ENCODE data around the gene HK2. TPM values are rescaled to one million over a fixed set of nuclear protein-coding genes. Genes with fewer than 3 reads are reported as not detected.

The HK2 gene
- total RNA-seq, 6 experiments from 2014 or later = 0.48 to 23.0 (median 0.87) TPM

DNA sequence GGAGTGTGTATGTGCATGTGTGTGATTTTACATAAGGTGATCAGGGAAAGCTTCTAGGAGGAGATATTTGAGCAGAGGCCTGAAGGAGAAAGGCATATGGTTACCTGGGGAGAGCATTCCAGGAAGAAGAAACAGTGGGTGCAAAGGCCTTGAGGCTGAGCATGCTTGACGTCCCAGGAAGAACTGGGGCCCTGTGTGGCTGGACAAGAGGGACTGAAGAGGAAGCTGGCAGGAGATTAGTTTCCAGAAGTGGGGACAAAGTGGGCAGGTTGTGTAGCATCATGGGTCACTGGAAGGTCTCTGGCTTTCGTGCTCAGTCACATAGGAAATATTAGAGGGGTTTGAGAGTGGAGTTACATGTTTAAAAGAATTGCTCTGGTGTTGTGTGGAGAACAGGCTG, 82.5 kb downstream of the HK2 start:
- no peak overlapping the region for H3K4me3 ChIP-seq
- H3K27me3 ChIP-seq = no peaks in the 10 kb centered on the region
- H3K9me3 ChIP-seq = no peaks in the 10 kb centered on the region
- ATAC-seq (no peak), DNase-seq (no peak)
- 48% methylated on average over 2 of the region's 2 CpGs for WGBS (ENCODE audit: insufficient coverage, low coverage, low lambda C conversion rate, missing lambda C conversion rate)
- H3K4me1 ChIP-seq = no peaks in the 10 kb centered on the region
- no peak for TF ChIP-seq POLR2A (IDR thresholded peaks at IDR 0.05)
- TF ChIP-seq, protein P1, sequence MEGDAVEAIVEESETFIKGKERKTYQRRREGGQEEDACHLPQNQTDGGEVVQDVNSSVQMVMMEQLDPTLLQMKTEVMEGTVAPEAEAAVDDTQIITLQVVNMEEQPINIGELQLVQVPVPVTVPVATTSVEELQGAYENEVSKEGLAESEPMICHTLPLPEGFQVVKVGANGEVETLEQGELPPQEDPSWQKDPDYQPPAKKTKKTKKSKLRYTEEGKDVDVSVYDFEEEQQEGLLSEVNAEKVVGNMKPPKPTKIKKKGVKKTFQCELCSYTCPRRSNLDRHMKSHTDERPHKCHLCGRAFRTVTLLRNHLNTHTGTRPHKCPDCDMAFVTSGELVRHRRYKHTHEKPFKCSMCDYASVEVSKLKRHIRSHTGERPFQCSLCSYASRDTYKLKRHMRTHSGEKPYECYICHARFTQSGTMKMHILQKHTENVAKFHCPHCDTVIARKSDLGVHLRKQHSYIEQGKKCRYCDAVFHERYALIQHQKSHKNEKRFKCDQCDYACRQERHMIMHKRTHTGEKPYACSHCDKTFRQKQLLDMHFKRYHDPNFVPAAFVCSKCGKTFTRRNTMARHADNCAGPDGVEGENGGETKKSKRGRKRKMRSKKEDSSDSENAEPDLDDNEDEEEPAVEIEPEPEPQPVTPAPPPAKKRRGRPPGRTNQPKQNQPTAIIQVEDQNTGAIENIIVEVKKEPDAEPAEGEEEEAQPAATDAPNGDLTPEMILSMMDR (IDR thresholded peaks at IDR 0.05) = no peak
- no peak overlapping the region for H3K27ac ChIP-seq
- intact Hi-C loops (cut with DNase I) = no loop called here
- H3K36me3 ChIP-seq = no peaks in the 10 kb centered on the region

DNA sequence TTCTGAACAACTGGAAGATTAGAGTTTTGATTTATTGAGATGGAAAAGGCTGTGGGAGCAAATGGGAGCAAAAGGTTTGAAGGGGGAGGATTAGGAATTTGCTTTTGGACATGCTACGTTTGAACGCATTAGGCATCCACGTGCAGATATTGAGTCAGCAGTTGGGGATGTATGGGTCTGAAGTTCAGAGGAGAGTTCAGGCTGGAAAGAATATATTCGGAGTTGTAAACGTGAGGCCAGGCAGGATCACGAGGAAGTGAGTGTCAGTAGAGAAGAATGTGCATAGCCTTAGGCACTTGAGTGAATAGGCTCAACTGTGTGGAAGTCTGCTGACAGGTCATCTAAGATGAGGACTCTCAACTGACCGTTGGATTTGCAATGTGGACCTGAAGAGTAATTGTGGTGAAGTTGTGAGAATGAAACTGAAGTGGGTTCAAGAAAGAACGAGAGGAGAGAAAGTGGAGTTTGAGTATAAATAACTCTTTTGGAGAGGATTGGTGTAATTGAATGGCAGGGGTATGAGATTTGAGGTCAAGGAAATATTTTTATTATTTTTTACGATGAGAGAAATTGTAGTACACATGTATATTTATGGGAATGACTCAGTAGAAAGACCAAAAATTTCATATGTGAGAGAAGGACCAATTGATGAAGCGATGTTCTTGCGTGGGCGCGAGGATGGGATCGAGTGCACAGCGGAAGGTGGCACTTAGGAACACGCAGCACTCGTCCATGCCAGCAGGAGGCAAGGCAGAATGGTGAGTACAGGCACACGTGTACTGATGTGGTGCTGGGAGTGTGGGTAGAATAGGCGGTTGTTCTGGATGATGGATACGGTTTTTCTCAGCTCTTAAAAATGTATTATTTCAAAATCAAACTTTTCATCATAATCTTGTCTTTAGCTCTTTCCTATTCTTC, 84.0 kb downstream of the HK2 start:
- Histone ChIP-seq H3K9me3 (no peaks in the 10 kb centered on the region), H3K27me3 (no peaks in the 10 kb centered on the region), H3K27ac (no peak overlapping the region), H3K4me3 (no peak overlapping the region), H3K36me3 (no peaks in the 10 kb centered on the region), H3K4me1 (no peaks in the 10 kb centered on the region)
- intact Hi-C loops (cut with DNase I) = no loop called here
- 63% methylated on average over 20 of the region's 20 CpGs for WGBS (ENCODE audit: insufficient coverage, low coverage, low lambda C conversion rate, missing lambda C conversion rate)
- TF ChIP-seq, protein P1 (IDR thresholded peaks at IDR 0.05) = no peak
- TF ChIP-seq POLR2A (IDR thresholded peaks at IDR 0.05) = no peak
- ATAC-seq = no peak
- DNase-seq = no peak

DNA sequence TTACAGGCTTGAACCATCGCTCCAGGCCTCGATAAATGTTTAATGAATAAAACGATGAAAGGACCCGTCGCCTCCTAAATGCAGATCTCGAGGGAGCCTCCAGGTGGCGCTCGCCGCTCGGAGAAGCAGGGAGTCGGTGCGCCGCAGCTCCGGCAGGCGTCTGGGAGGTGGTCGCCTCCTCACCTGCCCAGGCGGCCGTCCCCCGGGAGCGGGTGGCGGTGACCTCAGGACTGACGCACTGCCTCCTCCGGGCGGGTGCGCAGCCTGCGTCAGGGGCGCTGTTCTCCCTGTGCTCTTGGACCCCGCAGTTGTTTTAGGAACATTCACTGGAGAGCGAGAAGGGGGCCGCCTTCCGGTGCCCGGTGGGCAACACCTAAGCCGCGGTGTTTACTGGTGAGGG, 85.9 kb downstream of the HK2 start:
- no peak for TF ChIP-seq POLR2A (IDR thresholded peaks at IDR 0.05)
- TF ChIP-seq, protein P1 (IDR thresholded peaks at IDR 0.05) = peak; percentile 62 to 79 (median 65)
- no peak overlapping the region for H3K27ac ChIP-seq
- WGBS (ENCODE audit: insufficient coverage, low coverage, low lambda C conversion rate, missing lambda C conversion rate) = 5% methylated on average over 16 of the region's 34 CpGs
- ATAC-seq (peak; percentile 61 to 83 (median 72)), DNase-seq (peak; percentile 66 to 72 (median 70))
- intact Hi-C loops (cut with DNase I) = no loop called here
- no peaks in the 10 kb centered on the region for H3K4me1 ChIP-seq
- no peak overlapping the region for H3K4me3 ChIP-seq
- H3K9me3 ChIP-seq = no peaks in the 10 kb centered on the region
- no peaks in the 10 kb centered on the region for H3K27me3 ChIP-seq
- no peaks in the 10 kb centered on the region for H3K36me3 ChIP-seq

DNA sequence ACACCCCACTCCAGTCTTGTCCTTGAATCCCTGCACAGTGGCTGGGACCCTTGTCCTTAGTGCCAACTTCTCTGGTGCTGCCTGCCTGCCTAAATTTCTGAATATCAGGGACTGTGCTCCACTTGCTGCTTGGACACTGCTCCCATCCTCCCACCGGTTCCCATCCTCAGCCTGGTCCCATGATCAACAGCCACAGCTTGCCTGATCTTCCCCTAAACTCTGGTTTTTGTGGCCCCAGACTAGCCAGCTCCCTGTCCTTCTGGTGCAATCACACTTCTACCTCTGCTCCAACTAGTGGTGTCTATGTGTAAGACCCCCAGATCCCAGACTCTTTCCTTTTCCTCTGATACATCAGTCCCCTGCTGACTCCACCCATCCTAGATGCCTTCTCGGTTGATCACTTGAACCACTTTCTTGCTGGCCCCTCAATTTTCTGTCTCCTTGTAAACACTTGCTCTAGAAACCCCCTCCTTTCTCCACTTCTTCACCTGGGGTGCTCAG, 87.4 kb downstream of the HK2 start:
- ATAC-seq (no peak), DNase-seq (no peak)
- Histone ChIP-seq H3K27ac (no peak overlapping the region), H3K36me3 (no peaks in the 10 kb centered on the region), H3K27me3 (no peaks in the 10 kb centered on the region), H3K4me3 (no peak overlapping the region), H3K4me1 (no peaks in the 10 kb centered on the region), H3K9me3 (no peaks in the 10 kb centered on the region)
- WGBS (ENCODE audit: insufficient coverage, low coverage, low lambda C conversion rate, missing lambda C conversion rate) = 89% methylated on average over 1 of the region's 2 CpGs
- intact Hi-C loops (cut with DNase I) = no loop called here
- TF ChIP-seq POLR2A (IDR thresholded peaks at IDR 0.05) = no peak
- TF ChIP-seq, protein P1 (IDR thresholded peaks at IDR 0.05) = no peak

Measured in right lobe of liver (tissue), 6 donors.